A673 (cell line): ENCODE measurements around the gene EFCAB9. TPM values are rescaled to one million over a fixed set of nuclear protein-coding genes. Genes with fewer than 3 reads are reported as not detected.

Source experiments
- BruUV-seq: library from RNA; stranded (reverse); fragments of 400-500 nt; replicated peaks from 2 replicates; lab custom pipeline; 2021; lab: Mats Ljungman, UMichigan
- CTCF ChIA-PET: fragments of 300-600 bp; sonication (Branson Sonifier 250); formaldehyde crosslinking; loops from one replicate; lab custom pipeline; 2022; ENCODE audit warnings: antibody characterized with exemption; lab: Charles Lee
- POLR2A ChIA-PET: fragments of 300-600 bp; sonication (Branson Sonifier 250); formaldehyde crosslinking; loops from one replicate; lab custom pipeline; 2022; ENCODE audit warnings: antibody characterized with exemption; ENCODE audit not compliant: low non-redundant PET; lab: Charles Lee
- DNase-seq: peaks from one replicate; pipeline ENCODE4 v3.0.0-alpha.2; 2015; ENCODE audit warnings: low spot score
- H3K27ac ChIP-seq: fragments of 200-600 bp; sonication (generic); 2 replicates; pipeline ENCODE4 v1.5.1; 2016; ENCODE audit warnings: mixed run types, low read depth, mild to moderate bottlenecking, mixed read lengths, antibody characterized with exemption, low read length; ENCODE audit not compliant: poor library complexity, severe bottlenecking
- H3K27me3 ChIP-seq: fragments of 200-600 bp; sonication (generic); replicated peaks from 2 replicates; pipeline ENCODE4 v1.6.1; 2017; ENCODE audit warnings: mixed run types, low read depth, mild to moderate bottlenecking, mixed read lengths, antibody characterized with exemption, low read length; ENCODE audit not compliant: insufficient read depth, poor library complexity
- H3K36me3 ChIP-seq: fragments of 200-600 bp; sonication (generic); 2 replicates; pipeline ENCODE4 v1.6.1; 2016; ENCODE audit warnings: mixed run types, mild to moderate bottlenecking, mixed read lengths, antibody characterized with exemption, low read length; ENCODE audit not compliant: insufficient read depth, poor library complexity, severe bottlenecking
- H3K4me1 ChIP-seq: fragments of 200-600 bp; sonication (generic); 2 replicates; pipeline ENCODE4 v1.6.1; 2017; ENCODE audit warnings: mixed run types, mild to moderate bottlenecking, mixed read lengths, antibody characterized with exemption, low read length; ENCODE audit not compliant: insufficient read depth, poor library complexity, severe bottlenecking
- H3K4me3 ChIP-seq: fragments of 200-600 bp; sonication (generic); 2 replicates; pipeline ENCODE4 v1.5.1; 2016; ENCODE audit warnings: low read depth, mixed run types, mild to moderate bottlenecking, mixed read lengths, low read length; ENCODE audit not compliant: poor library complexity, severe bottlenecking
- H3K9me3 ChIP-seq: fragments of 200-600 bp; sonication (generic); 2 replicates; pipeline ENCODE4 v1.6.1; 2016; ENCODE audit warnings: mixed run types, low read depth, mild to moderate bottlenecking, mixed read lengths, antibody characterized with exemption, low read length; ENCODE audit not compliant: poor library complexity, severe bottlenecking
- CTCF ChIP-seq: fragments of 300-800, 200-600 bp; sonication (generic); conservative IDR thresholded peaks from 2 replicates; pipeline ENCODE4 v1.5.1; 2017; ENCODE audit warnings: low read depth, mild to moderate bottlenecking, antibody characterized with exemption, low read length, moderate library complexity, mixed read lengths
- EZH2 ChIP-seq: fragments of 200-600 bp; sonication (generic); IDR thresholded peaks from 2 replicates; pipeline ENCODE4 v1.6.1; 2017; ENCODE audit warnings: borderline replicate concordance, low read depth, mild to moderate bottlenecking, mixed read lengths, antibody characterized with exemption, low read length; ENCODE audit not compliant: poor library complexity, severe bottlenecking
- intact Hi-C: fragments of 100-400 bp; cut with micrococcal nuclease; formaldehyde crosslinking; loops from one replicate; pipeline ENCODE4 v1.10.0; 2022; ENCODE audit not compliant: unreplicated experiment
- total RNA-seq: library from RNA; stranded (reverse); gene quantifications from 2 replicates; pipeline ENCODE4 v1.2.3, GENCODE V29; 2021

EFCAB9 gene
- total RNA-seq, 1 experiment from 2014 or later: not detected

GRCh38 chr5:172145870-172146747 is 47.9 kb upstream of the EFCAB9 start:
- TF ChIP-seq EZH2: no peak
- no peak for TF ChIP-seq CTCF
- Histone ChIP-seq H3K27me3 (no peaks in the 10 kb centered on the region), H3K9me3 (no peaks in the 10 kb centered on the region), H3K4me1 (no peaks in the 10 kb centered on the region), H3K4me3 (no peak overlapping the region), H3K27ac (no peak overlapping the region), H3K36me3 (no peaks in the 10 kb centered on the region)
- CTCF ChIA-PET: no interaction called here
- BruUV-seq: no TSS peak
- POLR2A ChIA-PET: no interaction called here
- intact Hi-C loops: no loop called here
- DNase-seq: no peak

GRCh38 chr5:172146748-172147092 is 47.3 kb upstream of the EFCAB9 start:
- POLR2A ChIA-PET: no interaction called here
- CTCF ChIA-PET: no interaction called here
- no peaks in the 10 kb centered on the region for H3K9me3 ChIP-seq
- TF ChIP-seq EZH2 (no peak), CTCF (no peak)
- intact Hi-C loops: no loop called here
- BruUV-seq: no TSS peak
- DNase-seq: no peak
- H3K4me1 ChIP-seq: no peaks in the 10 kb centered on the region
- H3K27me3 ChIP-seq: no peaks in the 10 kb centered on the region
- H3K27ac ChIP-seq: no peak overlapping the region
- H3K4me3 ChIP-seq: no peak overlapping the region
- H3K36me3 ChIP-seq: no peaks in the 10 kb centered on the region

- H3K4me3 ChIP-seq: no peak overlapping the region
- no peaks in the 10 kb centered on the region for H3K27me3 ChIP-seq
- intact Hi-C loops: no loop called here
- POLR2A ChIA-PET: no interaction called here
- no peak for TF ChIP-seq CTCF
- no peak for TF ChIP-seq EZH2
- CTCF ChIA-PET: no interaction called here
- no peaks in the 10 kb centered on the region for H3K4me1 ChIP-seq
- no peak for DNase-seq
- no peak overlapping the region for H3K27ac ChIP-seq
- no peaks in the 10 kb centered on the region for H3K9me3 ChIP-seq
- BruUV-seq: no TSS peak
- no peaks in the 10 kb centered on the region for H3K36me3 ChIP-seq
Observed at GRCh38 chr5:172147857-172148256, 46.1 kb upstream of the EFCAB9 start.
